ENCODE measurements around the gene CPSF4L. TPM values are rescaled to one million over a fixed set of nuclear protein-coding genes. Genes with fewer than 3 reads are reported as not detected.
"Not testable (repeated sequence)": the region's sequence is repeated elsewhere in the genome, so short reads cannot be mapped to it uniquely, and the experiment has no call there.

Gene CPSF4L, protein sequence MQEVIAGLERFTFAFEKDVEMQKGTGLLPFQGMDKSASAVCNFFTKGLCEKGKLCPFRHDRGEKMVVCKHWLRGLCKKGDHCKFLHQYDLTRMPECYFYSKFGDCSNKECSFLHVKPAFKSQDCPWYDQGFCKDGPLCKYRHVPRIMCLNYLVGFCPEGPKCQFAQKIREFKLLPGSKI
- total RNA-seq (not detected), total RNA-seq (0 to 0.23 reads per million in 2 donors)

DNA sequence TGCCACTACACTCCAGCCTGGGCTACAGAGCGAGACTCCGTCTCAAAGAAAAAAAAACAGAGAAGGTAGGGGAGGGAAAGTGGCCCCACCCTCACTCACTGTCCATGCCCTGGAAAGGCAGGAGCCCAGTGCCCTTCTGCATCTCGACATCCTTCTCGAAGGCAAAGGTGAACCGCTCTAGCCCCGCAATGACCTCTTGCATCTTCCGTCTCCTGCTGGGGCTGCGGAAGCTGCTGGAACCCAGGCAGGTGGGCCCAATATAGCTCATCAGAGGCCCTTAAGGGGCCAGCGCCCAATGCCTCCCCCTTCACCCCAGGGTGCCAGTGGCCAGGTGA is at the start of gene CPSF4L:
Gene CPSF4L (minus strand): TSS at position 264 of the 335 bp plus-strand sequence. CDS start 62 bp downstream, at position 202.
- no peak for DNase-seq
- Mint-ChIP-seq H3K27ac (no peak within 1 kb of the TSS), H3K4me1 (no peaks in the 10 kb centered on the region), H3K36me3 (ENCODE audit: low read depth) (no peaks in the 10 kb centered on the region), H3K4me3 (no peak within 1 kb of the TSS), H3K27me3 (peaks cover 4% of the 10 kb centered on the region)
- ATAC-seq, result no peak
- no peaks in the 10 kb centered on the region for H3K9me3 ChIP-seq (ENCODE audit: control insufficient read depth, low read length, poor library complexity, severe bottlenecking)

DNA sequence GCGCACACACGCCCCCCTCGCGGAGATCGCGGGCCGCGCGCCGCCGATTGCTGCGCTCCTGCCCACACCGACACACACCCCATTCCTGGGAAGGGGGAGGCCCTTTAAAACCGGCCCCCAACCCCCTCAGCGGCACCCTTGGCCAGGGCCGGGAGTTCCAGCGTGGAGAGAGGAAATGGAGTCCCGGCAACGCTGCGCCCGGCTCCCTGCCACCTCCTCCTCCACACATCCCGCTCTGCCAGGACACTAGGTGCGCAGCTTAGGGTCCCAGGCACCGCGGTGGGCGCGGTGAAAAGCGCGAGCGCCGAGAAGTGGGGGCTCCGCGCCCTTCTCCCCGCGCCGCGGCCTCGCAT is 49.7 kb upstream of the CPSF4L start:
- no peak for ATAC-seq
- H3K9me3 ChIP-seq (ENCODE audit: control insufficient read depth, low read length, poor library complexity, severe bottlenecking), result no peaks in the 10 kb centered on the region
- Mint-ChIP-seq H3K4me3 (peak overlapping the region; percentile 90), H3K27ac (peak overlapping the region; percentile 34), H3K4me1 (peaks cover 9% of the 10 kb centered on the region), H3K27me3 (no peaks in the 10 kb centered on the region), H3K36me3 (ENCODE audit: low read depth) (no peaks in the 10 kb centered on the region)
- peak in 2 of 3 donors; percentile 7 to 15 for DNase-seq

DNA sequence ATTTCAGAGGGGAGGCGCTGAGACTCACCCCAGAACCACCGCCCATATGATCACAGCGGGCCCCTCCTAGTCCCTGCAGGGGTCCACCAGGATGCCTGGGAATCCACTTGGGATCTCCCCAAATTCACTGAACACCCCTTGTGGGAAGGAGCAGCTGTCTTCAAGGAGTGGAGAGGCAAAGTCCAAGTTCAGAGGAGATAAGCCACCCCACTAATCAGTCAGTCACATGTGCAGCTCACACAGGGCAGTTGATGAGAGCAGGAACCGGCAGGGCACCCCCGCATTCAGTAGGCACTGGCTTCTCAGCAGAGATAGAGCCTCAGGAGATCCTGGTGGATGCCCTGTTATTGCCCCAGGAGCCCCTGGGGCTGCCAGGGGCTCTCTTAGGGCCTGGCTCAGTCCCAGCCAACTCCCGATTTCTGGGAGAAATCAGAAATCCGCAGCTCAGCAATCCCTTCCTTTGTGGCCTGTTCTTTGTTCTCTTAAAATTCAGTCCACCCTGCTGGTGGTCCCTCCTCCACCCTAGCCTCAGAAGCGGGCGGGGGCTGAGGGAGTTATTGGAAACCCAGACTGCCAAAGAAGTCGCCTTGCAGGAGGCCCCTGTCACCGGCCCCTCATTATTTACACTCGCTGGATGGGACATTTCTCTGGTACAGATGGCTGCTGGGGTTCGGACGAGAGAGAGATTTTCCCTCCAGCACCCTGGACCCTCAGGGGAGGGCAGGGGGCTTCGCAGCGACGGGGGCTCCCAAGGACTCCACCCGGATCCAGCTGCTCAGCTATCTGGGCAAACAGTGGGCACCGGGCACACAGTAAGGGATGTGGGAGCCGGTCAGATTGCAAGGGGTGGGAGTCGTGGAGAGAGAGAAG is 48.3 kb upstream of the CPSF4L start:
- H3K36me3 Mint-ChIP-seq (ENCODE audit: low read depth), result no peaks in the 10 kb centered on the region
- H3K27ac Mint-ChIP-seq, result peak overlapping the region; percentile 86

DNA sequence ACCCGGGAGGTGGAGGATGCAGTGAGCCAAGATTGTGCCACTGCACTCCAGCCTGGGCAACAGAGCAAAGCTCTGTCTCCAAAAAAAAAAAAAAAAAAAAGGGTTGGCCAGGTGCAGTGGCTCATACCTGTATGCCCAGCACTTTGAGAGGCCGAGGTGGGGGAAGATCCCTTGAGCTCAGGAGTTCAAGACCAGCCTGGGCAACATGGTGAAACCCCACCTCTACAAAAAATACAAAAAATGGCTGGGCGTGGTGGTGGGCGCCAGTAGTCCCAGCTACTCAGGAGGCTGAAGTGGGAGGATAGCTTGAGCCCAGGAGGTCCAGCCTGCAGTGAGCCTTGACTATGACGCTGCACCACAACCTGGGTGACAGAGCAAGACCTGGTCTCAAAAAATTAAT is 47.3 kb upstream of the CPSF4L start:
- not testable (repeated sequence) for H3K9me3 ChIP-seq (ENCODE audit: control insufficient read depth, low read length, poor library complexity, severe bottlenecking); H3K4me3 Mint-ChIP-seq; H3K27me3 Mint-ChIP-seq; H3K36me3 Mint-ChIP-seq (ENCODE audit: low read depth); H3K27ac Mint-ChIP-seq; DNase-seq; ATAC-seq
- H3K4me1 Mint-ChIP-seq, result peaks cover 12% of the 10 kb centered on the region

More for the DNA sequence above, 48.3 kb upstream of the CPSF4L start:
- DNase-seq, result no peak
- peaks cover 9% of the 10 kb centered on the region for H3K4me1 Mint-ChIP-seq
- H3K27me3 Mint-ChIP-seq, result peaks cover 4% of the 10 kb centered on the region
- peak overlapping the region; percentile 90 for H3K4me3 Mint-ChIP-seq
- no peaks in the 10 kb centered on the region for H3K9me3 ChIP-seq (ENCODE audit: control insufficient read depth, low read length, poor library complexity, severe bottlenecking)
- no peak for ATAC-seq

DNA sequence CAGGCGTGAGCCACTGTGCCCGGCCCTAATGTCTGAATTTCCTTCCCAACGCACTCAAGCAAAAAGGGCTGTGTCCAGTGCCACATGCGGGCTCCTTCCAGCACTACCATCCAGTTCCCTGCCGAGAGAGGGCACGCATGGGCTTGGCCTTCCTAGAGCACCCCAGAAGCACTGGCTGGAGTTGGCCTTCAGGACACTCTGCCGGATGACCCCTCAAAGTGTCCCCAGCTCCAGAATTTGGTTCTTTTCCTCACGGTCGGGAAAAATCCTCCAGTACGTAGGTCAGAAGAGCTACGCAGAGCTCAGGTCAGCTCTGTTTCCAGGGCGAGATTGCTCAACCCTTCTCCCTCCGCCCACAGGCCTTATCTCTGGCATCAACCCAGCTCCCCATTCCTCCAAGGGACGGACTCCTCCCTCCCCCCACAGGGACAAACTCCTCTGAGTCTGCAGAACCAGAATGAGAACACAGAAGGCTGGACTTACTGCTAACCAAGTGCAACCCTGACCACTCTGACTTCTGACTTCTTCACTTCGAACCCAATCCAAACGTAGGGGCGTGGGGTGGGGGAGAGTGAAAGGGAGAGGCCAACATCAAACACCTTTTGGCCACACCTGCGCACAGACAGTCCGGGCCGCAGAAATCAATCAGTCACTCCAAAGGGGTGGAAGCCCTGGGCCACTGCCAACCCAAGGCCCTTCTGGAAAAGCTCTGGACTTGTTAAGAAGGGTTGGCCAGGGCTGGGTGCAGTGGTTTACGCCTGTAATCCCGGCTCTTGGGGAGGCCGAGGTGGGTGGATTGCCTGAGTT is 46.5 kb upstream of the CPSF4L start:
- Mint-ChIP-seq H3K4me1 (peaks cover 11% of the 10 kb centered on the region), H3K36me3 (ENCODE audit: low read depth) (no peaks in the 10 kb centered on the region), H3K27ac (no peak overlapping the region), H3K4me3 (no peak overlapping the region), H3K27me3 (peaks cover 4% of the 10 kb centered on the region)
- no peak for ATAC-seq
- H3K9me3 ChIP-seq (ENCODE audit: control insufficient read depth, low read length, poor library complexity, severe bottlenecking), result no peaks in the 10 kb centered on the region
- no peak for DNase-seq

DNA sequence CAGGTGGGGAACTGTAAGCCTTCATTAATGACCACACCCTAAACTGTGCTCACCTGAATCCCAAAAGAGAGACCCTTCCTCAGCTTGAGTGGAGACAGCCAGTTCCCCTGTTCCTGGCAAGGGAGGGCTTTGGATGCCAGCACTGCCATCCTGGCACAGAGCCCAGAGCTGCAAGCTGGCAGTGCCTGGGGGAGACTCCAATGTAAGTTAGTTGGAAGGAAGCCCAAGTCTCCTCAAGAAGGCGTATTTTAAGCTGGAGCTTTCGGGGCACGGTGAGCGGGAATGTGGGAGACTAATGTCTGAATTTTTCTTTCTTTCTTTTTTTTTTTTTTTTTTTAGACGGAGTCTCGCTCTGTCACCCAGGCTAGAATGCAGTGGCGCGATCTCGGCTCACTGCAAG is 45.5 kb upstream of the CPSF4L start:
- peaks cover 4% of the 10 kb centered on the region for H3K27me3 Mint-ChIP-seq
- no peak for ATAC-seq
- no peak for DNase-seq

DNA sequence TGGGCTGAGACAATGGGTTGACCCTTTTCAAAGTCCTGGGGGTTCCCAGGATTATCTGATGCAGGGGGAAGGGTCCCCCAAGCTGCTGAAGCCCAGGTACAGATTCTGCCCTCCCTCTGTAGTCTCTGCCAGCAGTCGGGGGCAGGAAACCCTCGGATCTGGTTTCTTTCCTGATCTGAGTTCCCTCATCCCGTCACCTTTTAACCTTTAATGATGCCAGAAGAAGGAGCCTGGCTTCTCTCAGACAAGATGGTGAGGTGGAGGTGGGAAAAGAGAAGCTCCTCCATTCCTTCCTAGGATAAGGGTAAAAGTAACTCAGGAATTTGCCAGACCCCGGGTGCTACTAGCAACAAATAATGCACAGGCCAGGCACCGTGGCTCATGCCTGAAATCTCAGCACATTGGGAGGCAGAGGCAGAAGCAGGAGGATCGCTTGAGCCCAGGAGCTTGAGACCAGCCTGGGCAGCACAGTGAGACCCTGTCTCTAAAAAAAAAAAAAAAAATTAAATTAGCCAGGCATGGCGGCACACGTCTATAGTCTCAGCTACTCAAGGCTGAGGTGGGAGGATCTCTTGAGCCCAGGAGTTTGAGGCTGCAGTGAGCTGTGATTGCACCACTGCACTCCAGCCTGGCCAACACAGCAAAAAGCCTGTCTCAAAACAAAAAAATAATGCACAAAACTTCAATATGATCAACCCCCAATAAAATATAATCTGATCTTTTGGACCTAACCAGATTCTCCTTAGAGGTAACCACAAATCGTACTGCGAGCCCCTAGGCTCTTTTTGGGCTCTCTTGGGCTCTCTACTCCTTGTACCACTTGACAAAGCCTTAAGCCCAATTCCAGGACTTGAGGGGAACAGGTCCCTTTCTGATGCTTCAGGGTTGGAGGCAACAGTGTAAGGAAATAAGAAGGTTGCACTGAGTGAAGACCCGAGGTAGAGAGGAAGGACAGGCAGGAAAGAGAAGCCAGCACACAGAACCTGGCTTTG is 44.5 kb upstream of the CPSF4L start:
- H3K9me3 ChIP-seq (ENCODE audit: control insufficient read depth, low read length, poor library complexity, severe bottlenecking), result no peaks in the 10 kb centered on the region
- DNase-seq (no peak), ATAC-seq (no peak)
- Mint-ChIP-seq H3K4me3 (no peak overlapping the region), H3K27me3 (peaks cover 4% of the 10 kb centered on the region), H3K36me3 (ENCODE audit: low read depth) (no peaks in the 10 kb centered on the region), H3K4me1 (peaks cover 11% of the 10 kb centered on the region), H3K27ac (no peak overlapping the region)

More for the DNA sequence above, 45.5 kb upstream of the CPSF4L start:
- H3K36me3 Mint-ChIP-seq (ENCODE audit: low read depth), result no peaks in the 10 kb centered on the region
- H3K4me3 Mint-ChIP-seq, result no peak overlapping the region
- peaks cover 11% of the 10 kb centered on the region for H3K4me1 Mint-ChIP-seq
- no peaks in the 10 kb centered on the region for H3K9me3 ChIP-seq (ENCODE audit: control insufficient read depth, low read length, poor library complexity, severe bottlenecking)
- no peak overlapping the region for H3K27ac Mint-ChIP-seq

DNA sequence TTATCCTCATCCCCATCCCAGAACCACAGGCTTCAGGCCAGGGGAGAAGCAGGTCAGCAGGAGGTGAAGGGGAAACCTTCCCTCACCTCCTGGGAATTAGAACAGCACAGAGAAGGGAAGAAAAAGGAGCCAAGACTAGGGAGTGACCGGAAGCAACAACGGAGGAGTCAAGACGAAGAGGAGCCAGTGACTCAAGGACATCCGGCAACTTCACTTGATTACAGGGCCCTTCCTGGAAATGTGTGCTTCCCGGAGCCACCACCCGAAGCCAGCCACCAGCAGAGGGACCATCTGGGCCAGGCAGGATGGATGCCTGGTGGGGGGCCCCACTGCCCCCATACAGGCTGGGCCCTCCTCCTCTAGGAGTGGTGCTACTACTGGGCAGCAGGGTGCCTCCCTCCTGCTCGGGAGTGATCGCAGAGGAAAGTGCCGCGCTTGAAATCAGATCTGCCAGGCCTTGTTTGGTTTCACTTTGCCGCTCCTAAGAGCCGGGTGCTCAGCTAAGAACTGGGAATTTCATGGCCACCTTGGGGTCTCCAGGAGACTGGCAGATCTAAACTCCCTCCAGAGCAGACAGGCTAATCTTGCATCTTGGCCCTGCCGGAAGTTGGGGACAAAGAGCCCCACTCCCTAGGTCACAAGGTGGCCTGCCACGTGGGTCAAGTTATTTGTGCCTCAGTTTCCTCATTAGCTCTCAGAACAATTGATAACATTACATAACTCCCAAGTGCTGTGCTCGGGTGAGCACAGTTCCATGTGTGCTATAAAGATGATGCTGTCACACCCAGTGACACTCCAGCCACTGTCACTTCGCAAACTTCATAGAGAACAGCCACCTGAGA is 43.5 kb upstream of the CPSF4L start:
- Mint-ChIP-seq H3K4me1 (peaks cover 9% of the 10 kb centered on the region), H3K27me3 (peaks cover 4% of the 10 kb centered on the region), H3K4me3 (peak overlapping the region; percentile 77), H3K27ac (no peak overlapping the region), H3K36me3 (ENCODE audit: low read depth) (no peaks in the 10 kb centered on the region)
- no peak for ATAC-seq
- no peak for DNase-seq
- H3K9me3 ChIP-seq (ENCODE audit: control insufficient read depth, low read length, poor library complexity, severe bottlenecking), result no peaks in the 10 kb centered on the region

DNA sequence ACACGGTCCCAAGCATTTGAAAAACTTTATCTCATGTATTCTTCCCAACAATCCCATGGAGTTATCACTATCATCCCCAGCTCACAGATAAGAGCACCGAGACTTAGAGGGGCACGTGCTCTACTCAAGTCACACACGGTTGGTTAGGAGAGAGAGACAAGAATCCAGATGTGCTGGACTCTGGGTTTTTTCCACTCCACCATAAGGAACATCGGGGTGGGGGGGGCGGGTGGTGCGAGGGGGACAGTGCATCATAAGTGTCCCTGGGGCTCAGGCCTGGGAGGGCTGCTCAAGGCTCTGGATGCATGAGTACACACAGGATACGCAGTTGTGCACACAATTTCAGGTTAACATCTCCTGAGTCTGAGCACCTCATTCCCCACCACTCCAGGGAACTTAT is 42.8 kb upstream of the CPSF4L start:
- Mint-ChIP-seq H3K4me1 (peaks cover 7% of the 10 kb centered on the region), H3K27me3 (peaks cover 4% of the 10 kb centered on the region), H3K27ac (no peak overlapping the region), H3K36me3 (ENCODE audit: low read depth) (no peaks in the 10 kb centered on the region), H3K4me3 (no peak overlapping the region)
- DNase-seq (no peak), ATAC-seq (no peak)
- no peaks in the 10 kb centered on the region for H3K9me3 ChIP-seq (ENCODE audit: control insufficient read depth, low read length, poor library complexity, severe bottlenecking)

DNA sequence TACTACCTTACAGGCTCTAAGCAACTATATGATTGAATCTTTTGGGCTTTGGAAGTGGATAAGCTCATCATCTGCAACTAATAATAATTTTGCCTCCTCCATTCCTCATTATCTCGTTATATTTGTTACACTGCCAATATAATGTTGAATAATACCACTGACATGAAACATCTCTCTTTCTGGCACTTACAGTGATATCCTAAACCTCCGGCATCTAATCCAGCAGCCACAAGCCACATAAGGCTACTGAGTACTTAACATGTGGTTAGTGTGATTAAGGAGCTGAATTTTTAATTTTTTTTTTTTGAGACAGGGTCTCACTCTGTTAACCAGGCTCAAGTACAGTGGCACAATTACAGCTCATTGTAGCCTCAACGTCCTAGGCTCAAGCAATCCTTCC is 40.5 kb upstream of the CPSF4L start:
- Mint-ChIP-seq H3K36me3 (ENCODE audit: low read depth) (no peaks in the 10 kb centered on the region), H3K27me3 (peaks cover 4% of the 10 kb centered on the region), H3K4me3 (no peak overlapping the region), H3K27ac (no peak overlapping the region), H3K4me1 (peaks cover 5% of the 10 kb centered on the region)
- DNase-seq (no peak), ATAC-seq (no peak)
- no peaks in the 10 kb centered on the region for H3K9me3 ChIP-seq (ENCODE audit: control insufficient read depth, low read length, poor library complexity, severe bottlenecking)

DNA sequence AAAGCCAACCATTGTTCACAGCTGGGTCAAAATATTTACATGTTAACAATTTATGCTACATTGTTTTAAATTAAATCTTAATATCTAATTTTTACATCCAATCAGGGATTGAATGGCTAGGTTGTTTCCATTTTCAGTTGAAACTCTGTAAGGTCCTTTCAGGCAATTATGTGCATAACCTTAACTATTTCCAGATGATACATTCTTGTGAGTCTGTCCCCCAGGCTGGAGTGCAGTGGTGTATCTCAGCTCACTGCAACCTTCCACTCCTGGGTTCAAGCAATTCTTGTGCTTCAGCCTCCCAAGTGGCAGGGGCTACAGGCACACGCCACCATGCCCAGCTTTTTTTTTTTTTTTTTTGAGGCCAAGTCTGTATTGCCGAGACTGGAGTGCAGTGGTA is 39.7 kb upstream of the CPSF4L start:
- no peak for DNase-seq
- H3K27me3 Mint-ChIP-seq, result peaks cover 4% of the 10 kb centered on the region
- H3K27ac Mint-ChIP-seq, result no peak overlapping the region
- H3K4me3 Mint-ChIP-seq, result no peak overlapping the region
- no peaks in the 10 kb centered on the region for H3K9me3 ChIP-seq (ENCODE audit: control insufficient read depth, low read length, poor library complexity, severe bottlenecking)
- H3K4me1 Mint-ChIP-seq, result peaks cover 5% of the 10 kb centered on the region
- no peaks in the 10 kb centered on the region for H3K36me3 Mint-ChIP-seq (ENCODE audit: low read depth)
- ATAC-seq, result no peak

DNA sequence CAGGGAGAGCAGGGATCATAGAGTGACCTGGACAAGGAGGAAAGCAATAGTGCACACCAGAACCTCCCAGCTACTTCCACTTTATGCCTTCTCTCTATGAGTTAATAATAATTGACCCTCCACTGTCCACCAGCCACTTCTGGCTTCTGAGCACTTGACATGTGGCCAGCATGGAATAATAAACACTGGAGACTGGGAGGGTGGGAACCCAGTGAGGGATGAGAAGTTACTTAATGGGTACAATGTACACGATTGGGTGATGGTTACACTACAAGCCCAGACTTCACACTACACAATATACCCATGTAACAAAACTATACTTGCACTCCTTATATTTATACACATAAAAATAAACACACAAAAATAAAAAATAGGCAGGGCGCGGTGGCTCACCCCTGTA is 38.7 kb upstream of the CPSF4L start:
- ATAC-seq (no peak), DNase-seq (no peak)
- H3K9me3 ChIP-seq (ENCODE audit: control insufficient read depth, low read length, poor library complexity, severe bottlenecking), result no peaks in the 10 kb centered on the region
- Mint-ChIP-seq H3K27ac (no peak overlapping the region), H3K4me1 (peaks cover 5% of the 10 kb centered on the region), H3K4me3 (no peak overlapping the region), H3K36me3 (ENCODE audit: low read depth) (no peaks in the 10 kb centered on the region), H3K27me3 (peaks cover under 1% of the 10 kb centered on the region)
